ENCODE data around the gene HOXC10. TPM values are rescaled to one million over a fixed set of nuclear protein-coding genes. Genes with fewer than 3 reads are reported as not detected.

The HOXC10 gene
- total and polyA plus RNA-seq, 2 experiments from 2014 or later: not detected

GRCh38 chr12:53940443-53941014, 44.4 kb upstream of the HOXC10 start:
- H3K4me1 Mint-ChIP-seq: peaks cover 22% of the 10 kb centered on the region
- Histone ChIP-seq H3K4me2 (no peak overlapping the region), H3K4me1 (ENCODE audit: insufficient read depth) (peaks cover 24% of the 10 kb centered on the region), H3K27me3 (ENCODE audit: insufficient read depth) (peaks cover 100% of the 10 kb centered on the region), H3F3A (replicated peaks; ENCODE audit: low read depth) (peaks cover 28% of the 10 kb centered on the region), H3K9me2 (ENCODE audit: insufficient read depth) (no peaks in the 10 kb centered on the region), H4K20me1 (replicated peaks; ENCODE audit: insufficient read depth) (peaks cover 54% of the 10 kb centered on the region), H3K79me2 (replicated peaks; ENCODE audit: insufficient read depth) (no peaks in the 10 kb centered on the region), H2AFZ (no peak overlapping the region), H3K36me3 (ENCODE audit: insufficient read depth) (no peaks in the 10 kb centered on the region), H3K4me3 (no peak overlapping the region), H3K27ac (ENCODE audit: low read depth) (no peak overlapping the region)
- no peaks in the 10 kb centered on the region for H3K36me3 Mint-ChIP-seq (ENCODE audit: low read depth)
- TF ChIP-seq ETS1 (IDR thresholded peaks at IDR 0.05): no peak
- no peak for TF ChIP-seq ZNF114 (CRISPR knock-in tag; IDR thresholded peaks at IDR 0.05)
- TF ChIP-seq REST (IDR thresholded peaks at IDR 0.05; ENCODE audit: unreplicated experiment): no peak
- peak; percentile 11 for TF ChIP-seq EZH2phosphoT487 (IDR thresholded peaks at IDR 0.05; ENCODE audit: unreplicated experiment)
- peak; percentile 81 for TF ChIP-seq EZH2 (IDR thresholded peaks at IDR 0.05; ENCODE audit: low read depth, unreplicated experiment)
- TF ChIP-seq NANOG (IDR thresholded peaks at IDR 0.05; ENCODE audit: borderline replicate concordance): no peak
- TF ChIP-seq ZNF462 (CRISPR knock-in tag; IDR thresholded peaks at IDR 0.05): no peak
- H3K27me3 Mint-ChIP-seq (ENCODE audit: insufficient read depth, low read depth, poor library complexity): peaks cover 97% of the 10 kb centered on the region
- no peaks in the 10 kb centered on the region; the same call in 2 of the 3 replicates for H3K9me3 Mint-ChIP-seq
- DNase-seq (ENCODE audit: low spot score): peak; percentile 26
- no peak for ATAC-seq
- peak overlapping the region; percentile 44; the same call in 1 of the 3 replicates for H3K4me3 Mint-ChIP-seq
- no peak overlapping the region for H3K27ac Mint-ChIP-seq

Measured in GM23338 (cell line).